Astrocyte of the hippocampus (primary cell): ENCODE results near the gene NR6A1.

ENCODE experiments used
- DNase-seq: peaks from one replicate; pipeline ENCODE4 v3.0.0; 2011; ENCODE audit warnings: low read depth, low spot score

Gene NR6A1

DNA sequence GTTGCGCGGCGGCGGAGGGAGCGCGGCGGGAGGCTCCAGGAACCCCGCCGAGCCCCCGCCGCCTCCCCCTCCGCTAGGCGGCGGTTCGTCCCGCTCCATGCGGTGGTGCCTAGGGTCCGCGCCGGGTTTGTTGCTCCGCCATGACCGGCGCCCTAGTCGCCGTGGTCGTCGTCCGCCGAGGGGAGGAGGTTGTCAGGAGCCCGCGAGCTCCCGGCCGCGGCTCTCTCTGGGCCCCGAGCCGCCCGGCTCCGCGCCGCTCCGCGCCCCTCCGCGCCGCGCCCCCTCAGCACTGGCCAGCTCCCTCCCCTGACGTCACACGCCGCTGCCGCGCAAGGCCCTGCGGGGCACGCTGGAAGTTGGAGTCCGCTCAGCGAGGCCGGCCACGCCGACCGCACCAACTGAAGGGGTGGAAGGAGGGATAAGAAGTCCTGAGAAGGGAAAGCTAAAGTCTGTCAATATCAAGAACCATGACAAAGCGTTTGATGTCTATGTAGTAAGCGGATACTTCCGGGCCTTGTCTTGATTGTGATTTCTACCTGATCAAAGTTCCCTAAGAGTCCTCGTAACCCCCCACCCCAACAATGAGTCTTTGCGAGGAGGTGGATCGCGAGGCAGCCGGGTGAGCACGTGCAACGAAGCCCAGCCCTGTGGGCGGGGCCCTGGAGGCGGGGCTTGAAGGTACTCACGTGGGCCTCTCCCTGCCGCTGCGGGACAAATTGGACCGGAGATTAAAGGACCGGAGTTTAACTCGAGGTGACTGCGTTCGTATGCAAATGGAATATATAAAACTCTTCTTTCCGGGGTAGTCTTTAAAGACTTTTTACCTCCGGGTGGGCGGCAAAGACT, at the start of gene NR6A1:
Gene NR6A1 (minus strand): TSS at position 291 of the 846 bp plus-strand sequence.
- DNase-seq = peak; percentile 98

DNA sequence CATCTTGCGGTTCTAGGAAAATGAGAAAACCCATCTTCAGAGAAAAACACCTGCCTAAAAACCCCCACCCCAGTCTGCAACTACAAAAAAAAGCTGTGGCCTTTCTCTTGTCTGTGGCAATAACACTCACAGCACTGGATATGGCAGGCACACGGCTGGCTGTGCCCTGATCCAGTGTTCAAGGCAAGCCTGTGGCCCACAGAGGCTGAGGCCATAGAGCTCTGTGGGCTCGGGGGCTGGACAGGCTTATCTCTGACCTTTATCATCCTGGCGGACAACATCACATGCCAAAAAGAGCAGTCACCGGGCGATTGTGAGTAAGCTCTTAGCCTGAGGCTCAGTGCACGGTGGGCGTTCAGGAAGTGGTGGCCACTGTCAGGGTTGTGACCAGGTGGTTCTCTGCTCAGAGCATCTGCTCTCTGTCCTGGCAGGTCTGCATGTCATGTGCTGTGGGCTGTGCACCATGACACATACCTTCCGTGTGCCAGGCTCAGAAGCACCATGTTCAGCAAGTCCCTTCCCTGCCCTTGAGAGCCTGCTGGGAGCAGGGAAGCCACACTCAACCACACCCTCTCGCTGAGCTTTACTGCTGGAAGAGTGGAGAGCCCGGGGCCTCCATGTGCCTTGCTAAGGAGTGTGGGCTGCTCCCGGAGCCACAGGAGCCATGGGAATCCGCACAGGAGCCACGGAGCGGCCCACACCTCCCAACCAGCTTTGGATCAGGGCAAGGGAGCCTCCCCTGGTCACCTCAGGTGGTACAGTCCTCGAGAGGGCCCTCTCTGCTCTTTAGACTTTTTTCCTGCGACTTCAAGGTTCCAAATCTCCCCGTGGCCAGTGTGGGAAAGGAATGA, 47.5 kb upstream of the NR6A1 start:
- DNase-seq = peak; percentile 54

DNA sequence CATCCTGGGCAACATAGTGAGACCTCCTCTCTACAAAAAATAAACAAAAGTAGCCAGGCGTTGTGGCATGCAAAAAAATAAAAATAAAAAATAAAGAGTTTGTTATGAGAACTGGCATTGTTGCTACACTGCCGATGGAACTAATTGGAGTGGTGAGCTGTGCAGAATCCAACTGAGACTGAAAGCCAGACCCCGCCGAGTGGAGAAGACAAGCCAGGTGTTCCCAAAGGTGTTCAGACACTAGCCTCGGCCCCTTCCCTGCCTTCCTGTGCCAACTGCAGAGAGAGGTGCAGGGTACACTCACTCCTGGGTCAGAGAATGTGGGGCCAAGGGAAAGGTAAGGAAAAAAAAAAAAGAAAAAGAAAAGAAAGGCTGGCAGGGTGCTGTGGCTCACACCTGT, 44.5 kb upstream of the NR6A1 start:
- DNase-seq = no peak

DNA sequence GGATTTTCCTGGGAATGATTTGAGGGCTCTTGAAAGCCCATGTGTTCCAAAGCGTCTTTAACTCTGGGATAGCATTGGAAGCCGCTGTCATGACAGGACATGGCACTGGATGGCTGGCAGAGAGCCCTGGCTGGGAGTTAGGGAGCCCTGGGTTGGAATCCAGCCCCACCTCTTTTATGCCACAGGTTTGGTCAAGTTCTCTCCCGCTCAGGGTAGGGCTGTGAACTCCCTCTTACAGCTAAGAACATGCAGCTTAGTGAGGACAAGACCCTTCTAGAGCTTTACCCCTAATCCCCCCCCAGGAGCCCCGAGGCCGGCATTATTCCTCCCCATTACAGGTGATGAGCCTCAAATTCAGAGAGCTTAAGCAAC, 43.0 kb upstream of the NR6A1 start:
- DNase-seq = no peak

DNA sequence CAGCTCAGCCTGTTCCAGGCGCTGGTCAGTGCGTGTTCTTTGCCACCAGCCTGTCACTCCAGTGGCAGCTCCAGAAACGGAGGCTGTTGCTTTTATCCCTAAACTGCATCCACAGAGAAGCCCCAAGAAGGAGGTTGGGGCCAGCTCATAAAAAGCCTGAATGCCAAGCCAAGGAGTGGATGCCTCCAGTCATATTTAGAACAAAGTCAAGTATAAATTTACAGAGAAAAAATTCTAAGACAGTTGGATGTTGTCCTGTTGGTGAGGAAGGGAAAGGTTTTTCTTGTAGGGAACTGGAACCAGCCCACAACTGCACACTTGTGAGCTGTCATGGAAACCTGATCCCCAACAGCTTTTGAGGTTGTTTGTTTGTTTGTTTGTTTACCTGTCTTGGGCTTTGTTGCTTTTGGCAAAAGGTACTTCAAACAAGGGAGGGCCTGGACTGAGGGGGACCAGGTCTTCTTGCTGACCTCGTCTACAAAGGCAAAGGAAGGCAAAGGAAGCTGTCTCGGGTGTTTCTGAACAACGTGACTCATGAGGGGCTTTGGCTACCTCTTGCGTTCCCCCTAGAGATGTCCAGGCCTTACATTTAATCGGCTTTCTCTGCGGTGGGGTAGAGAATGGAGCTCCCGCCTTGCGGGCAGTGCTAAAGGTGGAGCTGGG, 42.5 kb upstream of the NR6A1 start:
- peak; percentile 46 for DNase-seq

DNA sequence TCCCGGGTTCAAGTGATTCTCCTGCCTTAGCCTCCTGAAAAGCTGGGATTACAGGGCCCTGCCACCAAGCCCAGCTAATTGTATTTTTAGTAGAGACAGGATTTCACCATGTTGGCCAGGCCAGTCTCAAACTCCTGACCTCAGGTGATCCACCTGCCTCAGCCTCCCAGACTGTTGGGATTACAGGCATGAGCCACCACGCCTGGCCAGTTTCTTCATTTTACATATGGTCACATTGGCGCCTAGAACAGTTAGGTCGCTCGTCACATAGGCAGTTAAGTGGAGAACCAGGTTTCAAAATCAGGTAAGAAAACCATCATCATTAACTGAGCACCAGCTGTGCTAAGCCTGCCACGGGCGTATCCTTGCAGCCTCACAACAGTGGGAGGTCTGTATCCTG, 41.9 kb upstream of the NR6A1 start:
- no peak for DNase-seq

DNA sequence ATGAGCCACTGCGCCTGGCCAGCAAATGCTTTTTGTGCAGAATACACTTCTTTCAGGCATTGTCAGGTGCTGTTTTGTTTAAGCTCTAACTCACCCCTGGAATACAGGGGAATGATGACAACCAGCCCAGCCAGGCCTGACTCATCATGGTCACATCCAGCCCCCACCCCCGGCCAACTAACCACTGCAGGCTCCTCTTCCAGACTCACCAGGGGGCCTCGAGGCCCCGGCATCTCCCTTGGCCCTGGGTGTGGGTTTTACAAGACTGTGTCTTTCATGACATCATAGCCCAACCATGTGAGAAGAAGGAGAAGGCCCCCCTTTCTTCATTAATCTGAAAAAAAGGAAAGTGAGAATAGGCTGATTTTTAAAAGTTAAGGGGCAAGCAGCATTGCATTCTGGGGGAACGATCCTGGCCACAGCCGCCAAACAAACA, 41.3 kb upstream of the NR6A1 start:
- peak; percentile 99 for DNase-seq

DNA sequence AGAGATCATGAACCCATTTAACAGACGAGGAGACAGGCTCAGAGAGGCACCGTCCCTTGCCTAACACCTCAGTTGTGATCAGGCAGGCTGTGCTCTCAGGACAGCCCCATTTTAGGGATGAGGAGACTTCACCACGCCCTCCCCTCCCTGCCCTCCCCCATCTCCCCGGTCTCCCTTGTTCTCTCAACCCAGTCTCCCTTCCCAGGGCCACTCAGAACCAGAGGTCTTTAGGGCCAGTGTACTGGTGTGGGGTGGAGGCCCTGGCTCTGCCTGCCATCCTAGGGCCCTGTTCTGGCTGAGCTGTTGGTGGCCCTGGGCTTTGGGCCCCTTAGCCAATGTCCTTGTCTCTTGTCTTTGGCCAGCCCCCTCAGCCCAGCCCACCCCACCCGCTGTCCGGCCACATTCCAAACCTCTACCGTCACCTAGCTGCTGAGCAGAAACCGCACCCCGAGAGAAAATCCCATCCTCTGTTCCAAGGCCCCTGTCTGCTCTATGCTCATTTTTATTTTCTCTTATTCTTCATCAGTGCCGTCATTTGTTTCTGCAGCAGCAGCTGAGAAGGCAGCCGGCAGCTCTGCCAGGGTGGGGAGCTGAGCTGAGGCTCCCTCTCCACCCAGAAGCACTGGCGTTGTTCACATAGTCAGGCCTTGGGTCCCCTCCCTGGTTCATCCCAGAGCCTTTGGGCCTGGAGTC, 39.7 kb upstream of the NR6A1 start:
- peak; percentile 98 for DNase-seq

DNA sequence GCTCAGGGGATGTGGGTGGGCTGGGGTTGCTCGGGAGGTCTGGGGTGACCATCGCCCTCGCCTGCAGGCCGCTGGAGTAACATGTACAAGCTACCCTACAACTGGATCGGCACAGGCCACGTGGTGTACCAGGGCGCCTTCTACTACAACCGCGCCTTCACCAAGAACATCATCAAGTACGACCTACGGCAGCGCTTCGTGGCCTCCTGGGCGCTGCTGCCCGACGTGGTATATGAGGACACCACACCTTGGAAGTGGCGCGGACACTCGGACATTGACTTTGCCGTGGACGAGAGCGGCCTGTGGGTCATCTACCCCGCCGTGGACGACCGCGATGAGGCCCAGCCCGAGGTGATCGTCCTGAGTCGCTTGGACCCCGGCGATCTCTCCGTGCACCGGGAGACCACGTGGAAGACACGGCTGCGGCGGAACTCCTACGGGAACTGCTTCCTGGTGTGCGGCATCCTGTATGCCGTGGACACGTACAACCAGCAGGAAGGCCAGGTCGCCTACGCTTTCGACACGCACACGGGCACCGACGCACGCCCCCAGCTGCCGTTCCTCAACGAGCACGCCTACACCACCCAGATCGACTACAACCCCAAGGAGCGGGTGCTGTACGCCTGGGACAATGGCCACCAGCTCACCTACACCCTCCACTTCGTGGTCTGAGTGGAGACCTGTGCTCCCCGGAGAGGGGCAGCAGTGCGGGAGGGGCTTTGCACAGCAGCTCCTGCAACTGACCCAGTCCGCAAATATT, 38.8 kb upstream of the NR6A1 start:
- no peak for DNase-seq

DNA sequence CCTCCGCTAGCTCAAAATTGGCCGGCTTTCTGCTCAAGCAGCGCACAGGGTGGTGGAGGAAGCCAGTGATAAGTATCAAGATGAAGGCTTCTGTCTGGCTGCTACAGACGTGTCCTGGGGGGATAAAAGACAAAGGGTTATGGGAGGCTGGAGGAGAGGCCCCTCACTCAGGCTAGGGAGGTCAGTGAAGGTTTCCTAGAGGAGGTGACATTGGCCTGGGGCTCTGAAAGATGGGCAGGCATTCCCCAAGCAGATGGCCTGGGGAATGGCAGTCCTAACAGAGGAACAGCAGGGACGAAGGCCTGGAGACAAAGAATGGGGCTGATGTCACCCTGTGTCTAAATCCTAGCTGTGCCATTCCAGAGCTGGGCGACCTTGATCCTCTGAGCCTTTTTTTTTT, 38.1 kb upstream of the NR6A1 start:
- no peak for DNase-seq

DNA sequence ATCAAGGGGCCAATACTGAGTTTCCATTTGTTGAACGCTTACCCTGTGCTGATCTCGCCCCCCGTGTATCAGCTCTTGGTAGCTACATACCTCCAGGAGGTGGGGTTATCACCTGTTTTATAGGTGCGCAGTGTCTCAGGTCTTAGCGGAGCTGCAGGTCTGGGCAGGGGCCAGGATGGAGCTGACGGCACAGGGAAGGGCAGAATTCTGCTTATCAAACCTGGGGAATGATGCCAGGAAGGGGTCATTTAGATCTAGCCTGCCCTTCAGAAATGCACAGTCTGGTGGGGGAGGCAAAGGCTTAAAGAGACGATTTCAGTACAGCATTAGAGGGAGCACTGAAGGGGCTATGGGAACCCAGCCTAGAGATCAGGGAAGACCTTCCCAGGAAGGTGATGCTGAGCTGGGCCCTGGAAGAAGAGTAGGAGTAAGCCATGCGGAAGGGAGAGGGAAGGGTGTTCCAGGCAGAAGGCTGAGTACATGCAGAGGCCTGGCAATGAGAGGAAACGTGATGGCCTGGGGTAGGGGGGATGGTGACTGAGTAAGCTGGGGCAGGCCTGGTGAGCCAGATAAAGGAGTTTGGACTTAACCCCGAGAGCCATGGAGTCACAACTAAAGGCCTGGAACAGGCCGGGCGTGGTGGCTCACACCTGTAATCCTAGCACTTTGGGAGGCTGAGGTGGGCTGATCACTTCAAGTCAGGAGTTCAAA, 37.3 kb upstream of the NR6A1 start:
- DNase-seq = no peak

DNA sequence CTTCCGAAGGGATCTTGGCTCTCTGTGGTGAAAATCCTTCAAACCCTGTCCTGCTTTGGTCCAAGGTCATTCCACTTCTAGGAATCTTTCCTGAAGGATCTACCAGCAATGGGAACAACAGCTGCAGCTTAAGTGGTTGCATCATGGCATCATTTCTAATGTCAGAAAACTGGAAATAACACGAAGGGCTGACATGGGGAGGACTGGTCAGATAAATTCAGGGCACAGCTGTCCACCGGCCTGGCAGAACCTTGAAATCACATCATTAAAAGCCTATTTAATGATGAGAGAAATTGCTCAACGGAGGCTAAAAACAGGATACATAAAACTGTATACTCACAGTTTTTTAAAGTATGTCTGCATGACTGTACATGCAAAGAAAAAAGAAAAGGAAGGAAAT, 34.1 kb upstream of the NR6A1 start:
- DNase-seq = no peak

DNA sequence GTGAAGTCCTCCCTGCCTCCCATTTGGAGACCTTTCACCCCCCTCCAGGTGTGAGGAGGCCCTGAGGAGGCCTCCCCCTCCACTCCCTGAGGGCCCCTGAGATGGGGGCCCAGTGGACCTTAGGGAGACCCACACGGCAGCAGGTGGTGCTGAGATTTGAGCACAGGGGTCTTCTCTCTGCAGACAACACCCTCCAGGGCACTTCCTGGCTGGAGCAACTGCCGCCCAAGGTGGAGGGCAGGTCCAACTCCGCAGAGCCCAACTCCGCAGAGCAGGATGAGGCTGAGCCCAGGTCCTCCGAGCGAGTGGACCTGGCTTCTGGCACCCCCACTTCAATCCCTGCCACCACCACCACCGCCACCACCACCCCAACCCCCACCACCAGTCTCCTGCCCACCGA, 32.8 kb upstream of the NR6A1 start:
- DNase-seq = no peak

DNA sequence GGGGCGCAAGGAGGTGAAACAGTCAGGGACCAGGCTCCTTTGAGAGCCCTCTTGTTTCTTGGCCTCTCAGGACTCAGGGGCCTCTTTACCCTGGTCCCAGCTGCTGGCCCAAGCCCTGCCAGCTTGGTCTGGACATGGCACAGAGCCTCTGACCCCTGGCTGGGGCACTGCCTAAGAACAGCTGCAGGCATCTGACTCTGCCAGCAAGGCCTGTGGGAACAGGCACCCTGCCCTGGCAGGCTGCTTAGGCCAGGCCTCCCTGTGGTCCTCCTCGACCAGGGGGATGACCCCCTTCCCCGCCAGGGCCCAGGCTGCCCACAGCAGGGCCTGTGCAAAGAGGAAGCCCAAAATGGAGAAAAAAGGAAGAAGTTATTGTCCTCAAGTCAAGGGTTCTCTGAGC, 31.3 kb upstream of the NR6A1 start:
- DNase-seq = no peak

DNA sequence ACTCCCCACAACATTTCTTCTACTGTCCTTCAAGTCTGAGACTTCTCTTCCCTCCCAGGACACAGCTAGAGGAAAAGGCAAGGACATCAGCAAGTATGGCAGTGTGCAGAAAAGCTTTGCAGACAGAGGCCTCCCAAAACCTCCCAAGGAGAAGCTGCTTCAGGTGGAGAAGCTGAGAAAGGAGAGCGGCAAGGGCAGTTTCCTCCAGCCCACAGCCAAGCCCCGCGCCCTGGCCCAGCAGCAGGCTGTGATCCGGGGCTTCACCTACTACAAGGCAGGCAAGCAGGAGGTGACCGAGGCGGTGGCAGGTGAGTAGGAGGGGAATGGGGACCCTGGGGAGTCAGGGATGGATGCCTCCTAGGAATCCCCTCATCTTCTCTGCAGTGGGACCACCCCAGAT, 30.2 kb upstream of the NR6A1 start:
- DNase-seq = no peak

DNA sequence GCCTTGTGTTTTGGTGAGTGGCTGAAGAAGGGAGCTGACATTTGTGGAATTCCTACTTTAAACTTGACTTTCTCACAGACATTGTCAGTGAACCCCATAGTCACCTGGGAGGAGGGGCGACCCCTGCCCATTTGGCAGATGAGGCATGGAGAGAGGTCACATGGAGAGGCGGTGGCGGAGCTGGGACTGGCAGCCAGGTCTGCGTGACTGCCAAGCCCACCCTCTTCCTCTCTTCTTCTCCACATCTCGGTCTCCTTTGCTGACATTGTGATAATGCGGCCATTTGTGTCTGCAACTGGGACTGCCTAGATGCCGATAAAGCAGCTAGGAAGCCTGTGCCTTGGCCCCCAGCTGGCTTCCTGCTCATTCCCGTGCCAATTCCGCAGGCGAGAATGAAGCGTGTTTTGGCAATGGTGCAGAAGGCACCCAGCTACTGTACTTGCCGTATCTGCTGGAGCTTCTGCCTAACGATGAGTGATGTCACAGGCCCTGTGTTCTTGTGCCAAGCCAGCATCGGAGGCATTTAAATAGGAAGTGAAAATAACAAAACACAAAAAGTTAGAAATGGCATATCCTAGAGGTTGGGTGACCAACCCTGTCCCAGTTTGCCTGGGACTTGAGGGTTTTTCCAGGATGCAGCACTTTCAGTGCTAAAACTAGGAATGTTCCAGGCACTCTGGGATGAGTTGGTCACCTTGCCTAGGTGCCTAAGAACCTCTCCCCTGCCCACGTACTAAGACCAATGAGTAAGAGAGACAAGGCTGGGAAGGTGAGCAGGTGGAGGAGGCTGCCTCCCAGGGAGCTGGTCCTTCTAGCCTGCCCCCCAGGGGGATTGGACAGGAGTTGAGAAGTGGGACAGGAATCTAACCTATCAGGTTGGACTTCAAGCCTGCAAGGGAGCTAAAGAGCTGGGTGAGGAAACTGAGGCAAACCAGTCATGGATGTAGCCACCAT, 29.5 kb upstream of the NR6A1 start:
- DNase-seq = peak; percentile 57

DNA sequence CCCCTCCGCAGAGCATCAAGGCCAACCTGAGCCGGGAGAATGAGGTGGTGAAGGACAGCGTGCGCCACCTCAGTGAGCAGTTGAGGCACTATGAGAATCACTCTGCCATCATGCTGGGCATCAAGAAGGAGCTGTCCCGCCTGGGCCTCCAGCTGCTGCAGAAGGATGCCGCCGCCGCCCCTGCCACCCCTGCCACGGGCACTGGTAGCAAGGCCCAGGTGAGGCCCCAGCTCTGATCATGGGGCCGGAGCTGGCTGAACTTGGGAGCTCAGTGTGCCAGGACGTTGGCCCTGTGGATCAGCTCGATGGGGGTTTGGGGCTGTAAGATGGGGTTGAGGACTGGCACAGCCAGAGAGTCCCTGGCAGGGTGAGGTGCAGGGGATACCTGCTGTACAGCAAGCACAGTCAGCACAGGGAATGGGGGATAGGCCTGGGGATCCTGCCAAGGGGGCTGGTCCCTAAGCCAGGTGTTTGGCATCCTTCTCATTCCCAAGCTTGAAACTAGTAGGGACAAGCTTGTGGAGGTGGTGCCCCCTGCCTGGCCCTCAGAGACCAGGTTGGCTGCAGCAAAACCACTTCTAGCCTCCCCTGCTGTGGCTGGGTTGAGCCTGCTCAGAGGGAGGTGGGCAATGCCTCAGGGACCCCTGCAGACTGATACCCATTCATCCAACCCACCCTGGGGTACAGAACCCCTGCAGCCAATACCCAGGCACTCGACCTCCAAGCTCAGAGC, 28.3 kb upstream of the NR6A1 start:
- no peak for DNase-seq

DNA sequence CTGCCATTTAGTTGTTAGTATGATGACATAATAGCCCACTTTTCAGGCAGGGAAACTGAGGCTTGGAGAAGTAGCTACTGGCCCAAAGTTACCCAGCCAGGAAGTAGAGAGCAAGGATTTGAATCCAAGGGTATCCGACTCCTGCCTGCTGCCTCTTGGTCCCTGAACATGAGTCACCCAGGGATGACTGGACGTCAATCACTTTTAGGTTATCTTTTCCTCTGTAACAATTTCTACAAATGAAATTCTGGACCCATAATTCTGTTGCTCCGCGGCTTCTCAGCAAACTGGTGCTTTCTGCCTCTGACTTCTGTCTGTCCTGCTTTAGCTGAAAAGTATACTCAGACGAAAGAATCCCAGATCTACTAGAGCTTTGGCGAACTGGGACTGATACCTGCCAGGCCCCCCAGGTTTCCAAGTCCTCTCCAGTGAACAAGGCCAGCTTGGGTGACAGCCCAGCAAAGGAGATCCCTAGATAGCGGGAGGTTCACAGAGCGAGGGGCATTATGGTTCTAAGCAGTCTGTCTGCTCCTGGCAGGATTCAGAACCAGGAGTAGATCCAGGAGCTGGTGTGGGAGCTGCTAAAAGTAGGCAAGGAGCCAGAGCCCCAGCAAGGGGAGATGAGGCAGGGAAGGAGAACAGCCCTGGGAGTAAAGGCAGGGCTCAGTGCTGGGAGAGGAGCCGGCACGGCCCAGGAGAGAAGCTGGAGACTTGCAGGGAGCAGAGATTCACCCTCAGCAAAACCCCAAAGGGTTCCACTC, 26.4 kb upstream of the NR6A1 start:
- peak; percentile 42 for DNase-seq
